Progenitor cell of endocrine pancreas (in vitro differentiated cells): ENCODE data around the gene FAM199X. TPM values are rescaled to one million over a fixed set of nuclear protein-coding genes. Genes with fewer than 3 reads are reported as not detected.
"Not testable (repeated sequence)": the region's sequence is repeated elsewhere in the genome, so short reads cannot be mapped to it uniquely, and the experiment has no call there.

Experiments used
- DNase-seq: peaks from one replicate; pipeline ENCODE4 v3.0.0; 2021; ENCODE audit warnings: low spot score; ENCODE audit not compliant: unreplicated experiment
- H3K27ac Mint-ChIP-seq: 2 replicates; pipeline ENCODE4 v1.8.0; 2021; ENCODE audit warnings: mild to moderate bottlenecking, moderate library complexity, mixed read lengths
- H3K27me3 Mint-ChIP-seq: 2 replicates; pipeline ENCODE4 v1.8.0; 2021; ENCODE audit warnings: mixed read lengths
- H3K36me3 Mint-ChIP-seq: 2 replicates; pipeline ENCODE4 v1.8.0; 2022; ENCODE audit warnings: mixed read lengths; ENCODE audit not compliant: insufficient read depth
- H3K4me1 Mint-ChIP-seq: 2 replicates; pipeline ENCODE4 v1.8.0; 2021; ENCODE audit warnings: low read depth, mixed read lengths
- H3K4me3 Mint-ChIP-seq: 2 replicates; pipeline ENCODE4 v1.8.0; 2021; ENCODE audit warnings: low read depth, mild to moderate bottlenecking, moderate library complexity, mixed read lengths
- H3K9me3 Mint-ChIP-seq: 2 replicates; pipeline ENCODE4 v1.8.0; 2021; ENCODE audit warnings: low read depth, mixed read lengths
- total RNA-seq: library from RNA; stranded (reverse); gene quantifications from 2 replicates; pipeline ENCODE4 v1.2.1, GENCODE V29; 2021
- TF ChIP-seq, protein P1 (sequence below): fragments of 200-600 bp; sonication (generic); IDR thresholded peaks from one replicate; pipeline ENCODE4 v1.5.0; 2021; ENCODE audit warnings: antibody characterized with exemption, mild to moderate bottlenecking; ENCODE audit not compliant: unreplicated experiment

The FAM199X gene
- total RNA-seq, 1 donor from 2014 or later = 23.2 TPM

DNA sequence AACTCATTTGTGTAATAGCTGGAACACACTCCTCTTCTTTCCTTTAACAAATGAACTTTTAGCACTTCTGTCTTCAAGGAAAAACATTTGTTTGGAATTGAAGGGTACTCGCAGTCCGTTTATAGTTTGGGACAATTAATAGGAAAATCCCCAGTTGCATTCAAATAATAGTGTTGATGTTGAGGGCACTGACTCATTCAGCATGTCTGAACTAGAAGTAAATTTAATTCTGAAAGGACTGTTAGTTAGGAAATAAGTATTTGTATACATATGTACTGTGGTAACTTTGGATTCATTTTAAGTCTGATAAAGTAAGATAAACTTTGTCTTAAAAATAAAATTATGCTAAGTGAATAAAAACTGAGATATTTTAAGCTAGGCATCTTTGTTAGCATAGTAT is 27.2 kb downstream of the FAM199X start:
- no peak for DNase-seq
- H3K4me1 Mint-ChIP-seq = no peaks in the 10 kb centered on the region
- H3K36me3 Mint-ChIP-seq = peaks cover 5% of the 10 kb centered on the region
- H3K9me3 Mint-ChIP-seq = no peaks in the 10 kb centered on the region
- no peak overlapping the region for H3K4me3 Mint-ChIP-seq
- TF ChIP-seq, protein P1, sequence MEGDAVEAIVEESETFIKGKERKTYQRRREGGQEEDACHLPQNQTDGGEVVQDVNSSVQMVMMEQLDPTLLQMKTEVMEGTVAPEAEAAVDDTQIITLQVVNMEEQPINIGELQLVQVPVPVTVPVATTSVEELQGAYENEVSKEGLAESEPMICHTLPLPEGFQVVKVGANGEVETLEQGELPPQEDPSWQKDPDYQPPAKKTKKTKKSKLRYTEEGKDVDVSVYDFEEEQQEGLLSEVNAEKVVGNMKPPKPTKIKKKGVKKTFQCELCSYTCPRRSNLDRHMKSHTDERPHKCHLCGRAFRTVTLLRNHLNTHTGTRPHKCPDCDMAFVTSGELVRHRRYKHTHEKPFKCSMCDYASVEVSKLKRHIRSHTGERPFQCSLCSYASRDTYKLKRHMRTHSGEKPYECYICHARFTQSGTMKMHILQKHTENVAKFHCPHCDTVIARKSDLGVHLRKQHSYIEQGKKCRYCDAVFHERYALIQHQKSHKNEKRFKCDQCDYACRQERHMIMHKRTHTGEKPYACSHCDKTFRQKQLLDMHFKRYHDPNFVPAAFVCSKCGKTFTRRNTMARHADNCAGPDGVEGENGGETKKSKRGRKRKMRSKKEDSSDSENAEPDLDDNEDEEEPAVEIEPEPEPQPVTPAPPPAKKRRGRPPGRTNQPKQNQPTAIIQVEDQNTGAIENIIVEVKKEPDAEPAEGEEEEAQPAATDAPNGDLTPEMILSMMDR = no peak
- H3K27ac Mint-ChIP-seq = no peak overlapping the region
- no peaks in the 10 kb centered on the region for H3K27me3 Mint-ChIP-seq

DNA sequence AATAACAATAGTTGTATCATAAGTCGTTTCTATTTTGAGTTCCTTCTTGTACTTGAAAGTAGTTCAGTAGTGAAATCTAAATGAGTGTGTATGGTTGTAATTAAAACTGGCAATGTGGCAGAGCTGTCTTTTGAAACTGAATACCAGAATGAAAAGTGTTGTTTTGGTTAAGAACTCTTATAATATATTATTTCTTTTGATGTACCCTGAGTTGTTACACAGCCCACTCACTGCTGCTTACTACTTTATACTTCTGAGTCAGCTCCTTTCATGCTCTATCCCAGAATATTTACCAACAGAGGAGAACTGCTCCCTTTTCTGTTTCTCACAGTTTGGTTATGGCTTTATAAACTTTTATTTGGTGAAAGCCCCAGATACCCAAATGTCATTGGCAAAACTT is 28.8 kb downstream of the FAM199X start:
- H3K27ac Mint-ChIP-seq = no peak overlapping the region
- TF ChIP-seq, protein P1 = no peak
- no peaks in the 10 kb centered on the region for H3K4me1 Mint-ChIP-seq
- no peak for DNase-seq
- H3K4me3 Mint-ChIP-seq = no peak overlapping the region
- no peaks in the 10 kb centered on the region for H3K27me3 Mint-ChIP-seq
- no peaks in the 10 kb centered on the region for H3K9me3 Mint-ChIP-seq
- peaks cover 1% of the 10 kb centered on the region for H3K36me3 Mint-ChIP-seq

DNA sequence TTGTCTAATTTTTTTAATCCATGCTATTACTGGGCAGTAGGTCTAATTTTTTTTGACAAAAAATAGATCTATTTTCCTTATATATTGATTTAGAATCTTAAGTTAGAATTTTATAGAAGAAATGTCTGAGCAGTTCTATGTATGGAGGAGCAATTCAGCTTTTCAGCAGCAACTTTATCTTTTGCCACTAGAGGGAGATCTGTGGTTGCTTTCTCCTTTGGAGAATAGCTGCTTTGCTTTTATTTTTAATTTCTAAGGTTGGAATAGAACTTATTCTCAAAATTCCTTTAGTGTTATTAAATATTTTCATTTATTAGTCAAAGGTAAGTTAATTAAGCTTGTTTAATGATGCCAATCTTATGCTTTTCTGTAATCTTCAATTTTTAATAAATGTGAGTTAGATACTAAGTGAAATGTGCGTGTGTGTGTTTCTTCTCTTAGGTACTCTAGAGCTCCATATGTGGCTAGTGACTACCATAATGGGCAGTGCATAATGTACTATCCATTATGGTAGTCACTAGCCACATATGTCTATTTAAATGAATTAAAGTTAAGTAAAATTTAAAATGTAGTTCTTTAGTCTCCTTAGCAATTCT is 29.3 kb downstream of the FAM199X start:
- H3K4me3 Mint-ChIP-seq = no peak overlapping the region
- peaks cover 1% of the 10 kb centered on the region for H3K36me3 Mint-ChIP-seq
- TF ChIP-seq, protein P1 = peak; percentile 74

DNA sequence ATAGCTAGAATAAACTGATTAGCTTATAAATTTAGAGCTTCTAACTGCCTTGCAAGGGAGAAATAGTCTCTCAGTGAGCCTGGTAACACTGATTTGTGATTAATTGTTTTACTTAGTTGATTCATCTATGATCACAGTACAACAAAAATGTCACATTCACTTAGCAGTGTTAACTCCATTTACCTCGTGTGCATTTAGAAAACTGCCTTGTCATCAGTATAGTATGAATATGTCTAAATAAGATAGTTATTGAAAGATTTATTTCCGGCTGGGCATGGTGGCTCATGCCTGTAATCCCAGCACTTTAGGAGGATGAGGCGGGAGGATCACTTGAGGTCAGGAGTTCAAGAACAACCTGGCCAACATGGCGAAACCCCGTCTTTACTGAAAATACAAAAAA is 39.3 kb downstream of the FAM199X start:
- TF ChIP-seq, protein P1 = no peak
- Mint-ChIP-seq H3K27ac (no peak overlapping the region), H3K4me1 (no peaks in the 10 kb centered on the region), H3K27me3 (peaks cover 4% of the 10 kb centered on the region), H3K9me3 (no peaks in the 10 kb centered on the region), H3K4me3 (no peak overlapping the region), H3K36me3 (no peaks in the 10 kb centered on the region)
- DNase-seq = no peak

More for the DNA sequence above, 29.3 kb downstream of the FAM199X start:
- Mint-ChIP-seq H3K27ac (no peak overlapping the region), H3K9me3 (no peaks in the 10 kb centered on the region), H3K4me1 (no peaks in the 10 kb centered on the region), H3K27me3 (no peaks in the 10 kb centered on the region)
- no peak for DNase-seq

DNA sequence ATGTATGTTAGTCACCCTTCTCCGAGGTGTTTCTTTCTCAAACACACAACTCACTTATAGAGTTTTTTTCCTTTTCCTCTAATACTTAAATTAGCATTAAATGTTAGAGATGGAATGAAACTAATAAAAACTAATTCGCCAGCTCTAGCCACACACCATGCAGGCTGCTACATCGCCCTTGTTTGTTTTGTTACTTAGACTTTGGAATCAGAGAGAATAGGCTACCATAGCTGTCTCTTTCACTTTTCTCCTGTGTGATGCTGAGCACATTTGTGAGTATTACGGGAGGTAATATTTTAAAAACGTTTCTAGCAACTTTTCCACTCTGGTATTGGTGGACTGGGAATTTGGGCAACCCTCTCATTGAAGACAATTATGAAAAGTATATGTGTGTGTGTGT is 44.9 kb downstream of the FAM199X start:
- H3K27ac Mint-ChIP-seq = no peak overlapping the region
- H3K4me1 Mint-ChIP-seq = no peaks in the 10 kb centered on the region
- H3K4me3 Mint-ChIP-seq = no peak overlapping the region
- no peak for DNase-seq
- H3K27me3 Mint-ChIP-seq = peaks cover 4% of the 10 kb centered on the region
- no peaks in the 10 kb centered on the region for H3K36me3 Mint-ChIP-seq
- H3K9me3 Mint-ChIP-seq = peaks cover 3% of the 10 kb centered on the region
- TF ChIP-seq, protein P1 = no peak

DNA sequence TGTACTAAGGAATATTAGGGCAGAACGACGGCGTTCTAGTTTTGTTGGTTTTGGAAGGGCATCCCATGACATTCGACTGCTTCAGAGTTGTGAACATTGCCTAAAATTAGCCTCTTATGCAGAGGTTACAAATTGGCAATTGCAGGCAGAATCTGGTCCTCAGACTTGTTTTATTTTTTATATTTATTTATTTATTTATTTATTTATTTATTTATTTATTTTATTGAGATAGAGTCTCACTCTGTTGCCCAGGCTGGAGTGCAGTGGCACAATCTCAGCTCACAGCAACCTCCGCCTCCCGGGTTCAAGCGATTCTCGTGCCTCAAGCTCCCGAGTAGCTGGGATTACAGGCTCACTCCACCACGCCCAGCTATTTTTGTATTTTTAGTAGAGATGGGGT is 63.8 kb downstream of the FAM199X start:
- H3K4me3 Mint-ChIP-seq, H3K36me3 Mint-ChIP-seq, H3K27ac Mint-ChIP-seq, H3K4me1 Mint-ChIP-seq, DNase-seq: not testable (repeated sequence)
- peaks cover 17% of the 10 kb centered on the region for H3K9me3 Mint-ChIP-seq
- H3K27me3 Mint-ChIP-seq = peaks cover 10% of the 10 kb centered on the region
